Measurements from ENCODE around the gene RPL11. TPM values are rescaled to one million over a fixed set of nuclear protein-coding genes. Genes with fewer than 3 reads are reported as not detected.

The RPL11 gene
- 742 and 938 TPM in 2 replicates for total RNA-seq

GRCh38 chr1:23691499-23692307 is at the start of gene RPL11:
RPL11 (plus strand) TSS chr1:23691806; CDS start chr1:23691824, 18 bp downstream.

GRCh38 chr1:23743287-23744152 is 51.9 kb downstream of the RPL11 start, which contains the start of gene ELOA:
ELOA (plus strand) TSS chr1:23743471; CDS start chr1:23743504, 33 bp downstream.

Other genes with a start within 250 kb of the RPL11 start
- gene ASAP3, start 207.6 kb upstream of the RPL11 start, total RNA-seq = 127 and 150 TPM in 2 replicates
- gene E2F2, start 160.6 kb upstream of the RPL11 start, total RNA-seq = 1.2 and 2.6 TPM in 2 replicates
- 311 and 497 TPM in 2 replicates for gene ID3, start 132.3 kb upstream of the RPL11 start, total RNA-seq
- gene ELOA, start 51.7 kb downstream of the RPL11 start, total RNA-seq = 41.3 and 41.6 TPM in 2 replicates
- gene PITHD1, start 86.6 kb downstream of the RPL11 start, total RNA-seq = 41.4 and 43.7 TPM in 2 replicates
- gene LYPLA2, start 99.3 kb downstream of the RPL11 start, total RNA-seq = 28.9 and 34.9 TPM in 2 replicates
- 23.3 and 23.9 TPM in 2 replicates for gene GALE, start 108.9 kb downstream of the RPL11 start, total RNA-seq
- gene HMGCL, start 133.6 kb downstream of the RPL11 start, total RNA-seq = 36.1 and 52.5 TPM in 2 replicates
- gene FUCA1, start 176.5 kb downstream of the RPL11 start, total RNA-seq = 25.1 and 26.5 TPM in 2 replicates
- not detected in 2 replicates for gene CNR2, start 221.6 kb downstream of the RPL11 start, total RNA-seq